ENCODE data around the gene DXO.
"Not testable (repeated sequence)": the region's sequence is repeated elsewhere in the genome, so short reads cannot be mapped to it uniquely, and the experiment has no call there.

DNA sequence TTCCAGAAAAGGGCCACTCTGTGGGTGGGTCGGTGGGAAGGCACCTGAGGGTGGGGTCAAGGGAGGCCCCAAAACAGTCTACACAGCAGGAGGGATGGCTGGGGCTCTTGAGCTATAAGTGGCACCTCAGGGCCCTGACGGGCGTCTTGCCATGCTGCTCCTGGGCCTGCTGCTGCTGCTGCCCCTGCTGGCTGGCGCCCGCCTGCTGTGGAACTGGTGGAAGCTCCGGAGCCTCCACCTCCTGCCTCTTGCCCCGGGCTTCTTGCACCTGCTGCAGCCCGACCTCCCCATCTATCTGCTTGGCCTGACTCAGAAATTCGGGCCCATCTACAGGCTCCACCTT lies 33.6 kb upstream of the DXO start:
- TF ChIP-seq, protein P1, sequence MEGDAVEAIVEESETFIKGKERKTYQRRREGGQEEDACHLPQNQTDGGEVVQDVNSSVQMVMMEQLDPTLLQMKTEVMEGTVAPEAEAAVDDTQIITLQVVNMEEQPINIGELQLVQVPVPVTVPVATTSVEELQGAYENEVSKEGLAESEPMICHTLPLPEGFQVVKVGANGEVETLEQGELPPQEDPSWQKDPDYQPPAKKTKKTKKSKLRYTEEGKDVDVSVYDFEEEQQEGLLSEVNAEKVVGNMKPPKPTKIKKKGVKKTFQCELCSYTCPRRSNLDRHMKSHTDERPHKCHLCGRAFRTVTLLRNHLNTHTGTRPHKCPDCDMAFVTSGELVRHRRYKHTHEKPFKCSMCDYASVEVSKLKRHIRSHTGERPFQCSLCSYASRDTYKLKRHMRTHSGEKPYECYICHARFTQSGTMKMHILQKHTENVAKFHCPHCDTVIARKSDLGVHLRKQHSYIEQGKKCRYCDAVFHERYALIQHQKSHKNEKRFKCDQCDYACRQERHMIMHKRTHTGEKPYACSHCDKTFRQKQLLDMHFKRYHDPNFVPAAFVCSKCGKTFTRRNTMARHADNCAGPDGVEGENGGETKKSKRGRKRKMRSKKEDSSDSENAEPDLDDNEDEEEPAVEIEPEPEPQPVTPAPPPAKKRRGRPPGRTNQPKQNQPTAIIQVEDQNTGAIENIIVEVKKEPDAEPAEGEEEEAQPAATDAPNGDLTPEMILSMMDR (IDR thresholded peaks at IDR 0.05): not testable (repeated sequence)
- not testable (repeated sequence) for TF ChIP-seq EP300 (IDR thresholded peaks at IDR 0.05)

Measured in tibial nerve (tissue), 4 donors.